K562 (cell line): ENCODE measurements around the gene VSIG4. TPM values are rescaled to one million over a fixed set of nuclear protein-coding genes. Genes with fewer than 3 reads are reported as not detected.

Source experiments
- AFF1 ChIP-seq, 2 experiments: fragments of 450-650 bp; IDR thresholded peaks; 2 replicates each; pipeline ENCODE4 v1.6.1; 2018; ENCODE audit warnings: mild to moderate bottlenecking in 2 of 2, low read depth in 1 of 2; ENCODE audit not compliant: partially characterized antibody in 2 of 2
- ARID2 ChIP-seq: fragments of 450-650 bp; IDR thresholded peaks from 2 replicates; pipeline ENCODE4 v1.6.1; 2017; ENCODE audit warnings: antibody characterized with exemption, mild to moderate bottlenecking
- ATF3 ChIP-seq, 2 experiments: fragments of 450-650 bp in 1 of 2; sonication (generic) in 1 of 2; formaldehyde crosslinking in 1 of 2; IDR thresholded peaks in 1 of 2; conservative IDR thresholded peaks in 1 of 2; 2 replicates each; pipeline versions ENCODE4 v1.6.1 to v1.8.1; 2016 to 2023; ENCODE audit warnings: mild to moderate bottlenecking in 2 of 2, moderate library complexity in 2 of 2, inconsistent platforms in 1 of 2, missing genetic modification reagents in 1 of 2
- CREM ChIP-seq: IDR thresholded peaks from 2 replicates; pipeline ENCODE4 v1.6.1; 2014; ENCODE audit warnings: antibody characterized with exemption, low read depth
- CTBP1 ChIP-seq: fragments of 450-650 bp; IDR thresholded peaks from 2 replicates; pipeline ENCODE4 v1.6.1; 2016; ENCODE audit warnings: borderline replicate concordance
- FOXP4 ChIP-seq: sonication (generic); formaldehyde crosslinking; IDR thresholded peaks from 2 replicates; pipeline ENCODE4 v1.8.0; 2022; ENCODE audit warnings: mild to moderate bottlenecking, missing genetic modification reagents, borderline replicate concordance
- HLTF ChIP-seq: fragments of 450-650 bp; IDR thresholded peaks from 2 replicates; pipeline ENCODE4 v1.6.1; 2016
- NFRKB ChIP-seq: fragments of 450-650 bp; IDR thresholded peaks from 2 replicates; pipeline ENCODE4 v1.6.1; 2016; ENCODE audit warnings: low read depth
- POLR2A ChIP-seq: fragments of 450-650 bp; conservative IDR thresholded peaks from 2 replicates; pipeline ENCODE4 v1.6.1; 2016
- RAD51 ChIP-seq: fragments of 450-650 bp; IDR thresholded peaks from 2 replicates; pipeline ENCODE4 v1.7.1; 2016; ENCODE audit warnings: low read depth, mild to moderate bottlenecking, borderline replicate concordance
- SMARCA4 ChIP-seq: fragments of 450-650 bp; IDR thresholded peaks from 2 replicates; pipeline ENCODE4 v1.6.1; 2016
- polyA plus RNA-seq, 8 experiments: library from polyadenylated mRNA; depleted of rRNA in 4 of 8; stranded (reverse) in 5 of 8; unstranded in 3 of 8; fragments of >200 nt; fragmentation: Nextera tagmentation in 2 of 8; fragmentation: Illumina TruSeq in 1 of 8; extraction: Ambion mirVana in 2 of 8; extraction: Trizol in 1 of 8; gene quantifications; 2 replicates each; pipeline versions ENCODE4 v1.2.1 to v1.2.3, GENCODE V29; 2011 to 2014; ENCODE audit warnings: inconsistent platforms in 1 of 8, missing spikeins in 1 of 8
- total RNA-seq, 7 experiments: library from RNA; depleted of rRNA in 6 of 7; stranded (reverse); fragments of >200 nt in 6 of 7; fragmentation: Illumina TruSeq in 2 of 7; extraction: Trizol in 2 of 7; gene quantifications; 2 replicates each; pipeline versions ENCODE4 v1.2.1 to v1.2.3, GENCODE V29; 2011 to 2021; ENCODE audit warnings: low replicate concordance in 1 of 7

Gene VSIG4
- total and polyA plus RNA-seq, 9 of the 15 experiments (the other 6 are each of a cell fraction or from before 2014, with no cell fraction given): 0.22 to 1.6 (median 0.46) TPM; not detected in 1

GRCh38 chrX:65985922-65986588, 53.8 kb downstream of the VSIG4 start (continued):
- TF ChIP-seq AFF1 (IDR thresholded peaks at IDR 0.05; ENCODE audit: low read depth in 1 of 2, partially characterized antibody in 2 of 2) (peak; percentile 39 to 53), HLTF (no peak), RAD51 (0 out of 2 replicates have a peak, but pooled peaks have one; percentile 9), POLR2A (no peak), SMARCA4 (no peak), FOXP4 (CRISPR knock-in tag) (no peak), CTBP1 (peak; percentile 19; the same call in 1 of the 2 replicates), NFRKB (no peak), ARID2 (peak; percentile 70), ATF3 (IDR thresholded peaks at IDR 0.05) (peak; percentile 55), ATF3 (CRISPR knock-in tag; conservative IDR thresholded peaks at IDR 0.05) (no peak), CREM (0 out of 2 replicates have a peak, but pooled peaks have one; percentile 12)
